Trophoblast cell (in vitro differentiated cells and primary cell): ENCODE measurements around the gene CCDC74B.
"Not testable (repeated sequence)": the region's sequence is repeated elsewhere in the genome, so short reads cannot be mapped to it uniquely, and the experiment has no call there.

Experiments used
- DNase-seq, 2 donors: peaks; one replicate each; pipeline ENCODE4 v3.0.0-alpha.2; 2016
- H2AFZ ChIP-seq: 2 replicates; pipeline ENCODE4 v1.6.1; 2013; ENCODE audit warnings: low read length, moderate library complexity, mild to moderate bottlenecking; ENCODE audit not compliant: insufficient read depth, poor library complexity
- H2AK5ac ChIP-seq: 2 replicates; pipeline ENCODE4 v1.6.1; 2013; ENCODE audit warnings: mild to moderate bottlenecking, low read length
- H2BK120ac ChIP-seq: 2 replicates; pipeline ENCODE4 v1.6.1; 2013; ENCODE audit warnings: low read length, mild to moderate bottlenecking, moderate library complexity; ENCODE audit not compliant: insufficient read depth, poor library complexity
- H2BK12ac ChIP-seq: 2 replicates; pipeline ENCODE4 v1.6.1; 2013; ENCODE audit warnings: mild to moderate bottlenecking, low read length, moderate library complexity
- H2BK5ac ChIP-seq: 2 replicates; pipeline ENCODE4 v1.6.1; 2013; ENCODE audit warnings: low read length, low read depth, moderate library complexity, mild to moderate bottlenecking; ENCODE audit not compliant: poor library complexity
- H3K14ac ChIP-seq: 2 replicates; pipeline ENCODE4 v1.6.1; 2013; ENCODE audit warnings: mild to moderate bottlenecking, low read length
- H3K18ac ChIP-seq: 2 replicates; pipeline ENCODE4 v1.6.1; 2013; ENCODE audit warnings: mild to moderate bottlenecking, low read length
- H3K23ac ChIP-seq: 2 replicates; pipeline ENCODE4 v1.6.1; 2013; ENCODE audit warnings: low read length
- H3K27ac ChIP-seq: 2 replicates; pipeline ENCODE4 v1.5.1; 2013; ENCODE audit warnings: low read depth, mild to moderate bottlenecking, inconsistent platforms, low read length, moderate library complexity
- H3K27me3 ChIP-seq: 2 replicates; pipeline ENCODE4 v1.6.1; 2013; ENCODE audit warnings: inconsistent platforms, mild to moderate bottlenecking, low read length, moderate library complexity; ENCODE audit not compliant: insufficient read depth
- H3K36me3 ChIP-seq, 2 experiments: 1 replicate in 1 of 2; 2 replicates in 1 of 2; pipeline ENCODE4 v1.6.1; 2013; ENCODE audit warnings: low read length in 2 of 2, mild to moderate bottlenecking in 2 of 2, moderate library complexity in 1 of 2; ENCODE audit not compliant: insufficient read depth in 2 of 2, control insufficient read depth in 1 of 2
- H3K4ac ChIP-seq: 2 replicates; pipeline ENCODE4 v1.6.1; 2013; ENCODE audit warnings: low read depth, mild to moderate bottlenecking, low read length, moderate library complexity
- H3K4me1 ChIP-seq, 2 experiments: 1 replicate in 1 of 2; 2 replicates in 1 of 2; pipeline ENCODE4 v1.6.1; 2013; ENCODE audit warnings: low read length in 2 of 2, mild to moderate bottlenecking in 2 of 2, moderate library complexity in 1 of 2; ENCODE audit not compliant: insufficient read depth in 2 of 2, control insufficient read depth in 1 of 2
- H3K4me2 ChIP-seq: 2 replicates; pipeline ENCODE4 v1.6.1; 2013; ENCODE audit warnings: inconsistent platforms, mild to moderate bottlenecking, low read length, moderate library complexity
- H3K4me3 ChIP-seq: 2 replicates; pipeline ENCODE4 v1.5.1; 2013; ENCODE audit warnings: mild to moderate bottlenecking, low read depth, low read length, inconsistent platforms
- H3K79me1 ChIP-seq: one replicate; pipeline ENCODE4 v1.6.1; 2013; ENCODE audit warnings: low read length
- H3K79me2 ChIP-seq: 2 replicates; pipeline ENCODE4 v1.6.1; 2013; ENCODE audit warnings: low read length, mild to moderate bottlenecking; ENCODE audit not compliant: control insufficient read depth, insufficient read depth, poor library complexity
- H3K9ac ChIP-seq: 2 replicates; pipeline ENCODE4 v1.6.1; 2013; ENCODE audit warnings: mild to moderate bottlenecking, low read length
- H3K9me3 ChIP-seq: 2 replicates; pipeline ENCODE4 v1.6.1; 2013; ENCODE audit warnings: low read depth, mild to moderate bottlenecking, control low read depth, inconsistent platforms, low read length; ENCODE audit not compliant: insufficient read depth
- H4K12ac ChIP-seq: 2 replicates; pipeline ENCODE4 v1.6.1; 2013; ENCODE audit warnings: low read depth, mild to moderate bottlenecking, low read length, moderate library complexity
- H4K8ac ChIP-seq: 2 replicates; pipeline ENCODE4 v1.6.1; 2013; ENCODE audit warnings: low read depth, mild to moderate bottlenecking, low read length, moderate library complexity
- H4K91ac ChIP-seq: one replicate; pipeline ENCODE4 v1.6.1; 2013; ENCODE audit warnings: low read depth, mild to moderate bottlenecking, low read length, moderate library complexity
- WGBS: extraction: QIAGEN DNeasy Blood & Tissue Kit; methylation state at CpG from one replicate; pipeline ENCODE4 v1.1.7; 2013; ENCODE audit warnings: missing lambda C conversion rate; ENCODE audit not compliant: insufficient read length, insufficient coverage; ENCODE audit errors: extremely low coverage; 5-methylcytosine and 5-hydroxymethylcytosine counted together

The CCDC74B gene

GRCh38 chr2:130152136-130152815 is 7.4 kb upstream of the CCDC74B start:
- peaks cover 37 to 47% of the 10 kb centered on the region in 2 experiments for H3K36me3 ChIP-seq
- not testable (repeated sequence) for H3K4ac ChIP-seq, H3K4me1 ChIP-seq, H3K79me2 ChIP-seq, H4K8ac ChIP-seq, DNase-seq, H3K79me1 ChIP-seq, H3K9ac ChIP-seq, H3K9me3 ChIP-seq, H3K4me2 ChIP-seq, H3K4me3 ChIP-seq, H3K27me3 ChIP-seq, H3K27ac ChIP-seq, H3K14ac ChIP-seq, H2AK5ac ChIP-seq, H2AFZ ChIP-seq, H4K12ac ChIP-seq, H3K23ac ChIP-seq, H2BK12ac ChIP-seq, H4K91ac ChIP-seq, H3K18ac ChIP-seq, H2BK5ac ChIP-seq, H2BK120ac ChIP-seq
- WGBS, result no CpG with 5 or more reads among the region's 27 CpGs

GRCh38 chr2:130151145-130151512 is 6.2 kb upstream of the CCDC74B start:
- not testable (repeated sequence) for H3K23ac ChIP-seq, H3K18ac ChIP-seq, H3K4ac ChIP-seq, H3K79me1 ChIP-seq, H2BK120ac ChIP-seq, H4K8ac ChIP-seq, H3K27ac ChIP-seq, H2AK5ac ChIP-seq, H3K9ac ChIP-seq, H2BK5ac ChIP-seq, H3K4me3 ChIP-seq, H3K14ac ChIP-seq, H2AFZ ChIP-seq, H2BK12ac ChIP-seq, H4K91ac ChIP-seq, H3K9me3 ChIP-seq, DNase-seq, H3K4me1 ChIP-seq, H3K4me2 ChIP-seq, H3K79me2 ChIP-seq, H4K12ac ChIP-seq, H3K27me3 ChIP-seq
- H3K36me3 ChIP-seq, result peaks cover 36 to 43% of the 10 kb centered on the region in 2 experiments
- no CpG with 5 or more reads among the region's 5 CpGs for WGBS

DNA sequence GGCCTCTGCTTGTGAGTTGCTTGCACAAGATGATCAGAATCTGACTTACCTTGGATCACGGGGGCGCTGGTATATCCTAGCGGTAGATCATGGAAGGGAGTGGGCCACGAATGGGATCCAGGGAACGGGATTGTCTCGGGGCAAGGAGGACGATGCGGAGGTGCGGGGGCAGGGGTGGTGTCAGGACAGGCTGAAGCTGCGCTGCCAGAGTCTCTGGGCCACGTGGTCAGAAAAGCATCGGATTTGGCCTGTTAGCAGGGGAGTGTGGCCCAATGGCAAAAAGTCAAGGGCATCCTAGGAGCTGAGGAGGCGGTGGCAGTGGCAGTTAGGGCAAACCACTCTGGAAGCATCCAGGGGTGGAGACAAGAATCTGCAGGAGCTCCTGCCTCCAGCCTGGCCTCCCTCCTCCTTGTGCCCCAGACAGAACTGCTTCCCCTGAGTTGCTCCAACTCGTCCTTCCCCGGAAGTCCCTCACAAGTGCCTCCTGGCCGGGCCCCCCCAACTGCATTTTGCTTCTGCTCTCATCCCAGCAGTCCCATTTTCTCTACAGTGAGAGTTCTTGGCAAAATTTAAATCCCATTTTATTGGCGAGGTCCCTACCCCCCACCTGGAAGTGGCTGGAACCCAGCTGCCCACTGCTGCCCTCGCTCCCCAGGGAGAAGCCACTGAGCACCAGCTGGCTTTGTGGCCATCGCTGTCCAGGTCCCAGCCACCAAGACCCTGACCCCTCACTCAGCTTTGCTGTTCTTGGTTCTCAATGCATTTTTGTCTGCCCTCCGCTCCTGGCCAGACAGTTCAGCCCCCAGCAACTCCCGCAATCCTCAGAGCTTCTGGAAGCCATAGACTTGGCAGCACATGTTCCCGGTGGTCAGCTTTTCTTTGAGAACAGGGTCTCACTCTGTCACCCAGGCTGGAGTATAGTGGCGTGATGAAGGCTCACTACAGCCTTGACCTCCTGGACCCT is 5.6 kb upstream of the CCDC74B start:
- Histone ChIP-seq H3K4me1 (no peaks in the 10 kb centered on the region), H2AK5ac (no peak overlapping the region), H4K91ac (no peak overlapping the region), H4K8ac (no peak overlapping the region), H3K9ac (no peak overlapping the region), H3K9me3 (no peaks in the 10 kb centered on the region), H2BK120ac (no peak overlapping the region), H3K14ac (no peak overlapping the region), H4K12ac (no peak overlapping the region), H3K4ac (no peak overlapping the region), H3K36me3 (peaks cover 36 to 41% of the 10 kb centered on the region in 2 experiments), H3K18ac (no peak overlapping the region), H3K23ac (no peak overlapping the region), H3K79me1 (no peaks in the 10 kb centered on the region), H2AFZ (no peak overlapping the region), H3K27ac (no peak overlapping the region), H3K4me2 (no peak overlapping the region), H3K27me3 (no peaks in the 10 kb centered on the region), H2BK12ac (no peak overlapping the region), H2BK5ac (no peak overlapping the region), H3K4me3 (no peak overlapping the region), H3K79me2 (no peaks in the 10 kb centered on the region)
- WGBS, result no CpG with 5 or more reads among the region's 23 CpGs
- DNase-seq, result no peak

DNA sequence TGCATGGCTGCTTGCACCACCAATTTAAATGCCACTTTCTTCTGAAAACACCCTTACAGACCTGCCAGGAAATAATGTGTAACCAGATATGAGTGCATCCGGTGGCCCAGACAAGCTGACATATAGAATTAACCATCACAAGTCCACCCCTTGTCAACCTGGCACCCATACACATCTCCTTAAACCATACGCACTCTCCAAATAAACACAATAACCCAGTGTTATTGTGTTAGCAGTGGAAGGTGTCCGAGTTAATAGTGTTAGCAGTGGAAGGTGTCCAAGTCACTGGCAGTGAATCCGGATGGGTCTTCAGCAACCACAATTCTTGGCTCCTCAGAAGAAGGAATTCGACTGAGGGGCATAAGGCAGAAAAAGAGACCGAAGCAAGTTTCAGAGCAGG is 3.6 kb upstream of the CCDC74B start:
- not testable (repeated sequence) for H2BK5ac ChIP-seq, H2BK120ac ChIP-seq, H3K4me2 ChIP-seq, H2AFZ ChIP-seq, H4K8ac ChIP-seq, H3K4ac ChIP-seq, H3K18ac ChIP-seq, H3K4me1 ChIP-seq, H3K14ac ChIP-seq, H3K79me1 ChIP-seq, H3K9me3 ChIP-seq, H3K27ac ChIP-seq, H4K91ac ChIP-seq, H3K79me2 ChIP-seq, H3K23ac ChIP-seq, H2BK12ac ChIP-seq, H2AK5ac ChIP-seq, H4K12ac ChIP-seq, H3K27me3 ChIP-seq, DNase-seq, H3K4me3 ChIP-seq, H3K9ac ChIP-seq
- peaks cover 19 to 24% of the 10 kb centered on the region in 2 experiments for H3K36me3 ChIP-seq
- WGBS, result no CpG with 5 or more reads among the region's 6 CpGs
